K562 (cell line): ENCODE measurements around the gene MED13L. TPM values are rescaled to one million over a fixed set of nuclear protein-coding genes. Genes with fewer than 3 reads are reported as not detected.
A peak's percentile ranks its signal among the peaks of the same experiment; 100 is the strongest.

ENCODE experiments used
- ATAC-seq: fragments of 200-7000 bp; cut with Tn5 transposase; 3 replicates; pipeline ENCODE4 v1.9.1; 2020; ENCODE audit warnings: moderate library complexity
- BruUV-seq: library from RNA; stranded (reverse); fragments of 400-500 nt; replicated peaks from 2 replicates; lab custom pipeline; 2021; lab: Mats Ljungman, UMichigan
- CTCF ChIA-PET: fragments of 300-600 bp; formaldehyde crosslinking; extraction: SDS; loops from one replicate; lab custom pipeline; 2021; ENCODE audit warnings: low intra/inter-chr PET ratio; lab: Yijun Ruan, JAX
- POLR2A ChIA-PET: fragments of 300-600, 350-650 bp; sonication (Branson Sonifier 250); formaldehyde crosslinking; extraction: SDS; loops from one replicate; lab custom pipeline; 2021; ENCODE audit warnings: antibody characterized with exemption, inconsistent platforms; lab: Yijun Ruan, JAX
- DNase-seq, 4 experiments: peaks; one replicate each; pipeline versions ENCODE4 v3.0.0 to v3.0.0-alpha.2; 2011 to 2018; ENCODE audit warnings: low spot score in 3 of 4, mixed read lengths in 3 of 4; ENCODE audit errors: extremely low read depth in 1 of 4
- FAIRE-seq: peaks from 2 replicates; lab custom pipeline; 2011; peaks lifted over from hg19 to GRCh38; lab: Jason Lieb, UNC
- H2AFZ ChIP-seq: 2 replicates; pipeline ENCODE4 v1.6.0; 2011; ENCODE audit warnings: low read depth, low read length, control low read depth, inconsistent platforms
- H3K27ac ChIP-seq: fragments of 200-600 bp; 3 replicates; pipeline ENCODE4 v1.8.0; 2011; ENCODE audit warnings: low read depth, mild to moderate bottlenecking, control low read depth, inconsistent platforms, low read length, moderate library complexity, mixed read lengths; ENCODE audit errors: extremely low read depth
- H3K27me3 ChIP-seq, 2 experiments: fragments of 300-600 bp in 1 of 2; 2 replicates in 1 of 2; 3 replicates in 1 of 2; pipeline versions ENCODE4 v1.6.0 to v1.8.0; 2011; ENCODE audit warnings: inconsistent platforms in 2 of 2, low read length in 2 of 2, mild to moderate bottlenecking in 1 of 2, mixed read lengths in 1 of 2, moderate library complexity in 1 of 2; ENCODE audit not compliant: control insufficient read depth in 2 of 2, insufficient read depth in 2 of 2
- H3K36me3 ChIP-seq: fragments of 300-600 bp; 3 replicates; pipeline ENCODE4 v1.8.0; 2011; ENCODE audit warnings: mild to moderate bottlenecking, low read length, inconsistent platforms; ENCODE audit not compliant: control insufficient read depth, insufficient read depth
- H3K4me1 ChIP-seq, 2 experiments: fragments of 200-600 bp in 1 of 2; replicated peaks in 1 of 2; 2 replicates in 1 of 2; 3 replicates in 1 of 2; pipeline versions ENCODE4 v1.5.1 to v1.8.0; 2011; ENCODE audit warnings: inconsistent platforms in 2 of 2, low read length in 2 of 2, mild to moderate bottlenecking in 1 of 2, mixed read lengths in 1 of 2, moderate library complexity in 1 of 2; ENCODE audit not compliant: control insufficient read depth in 2 of 2, insufficient read depth in 2 of 2
- H3K4me2 ChIP-seq: 2 replicates; pipeline ENCODE4 v1.6.1; 2011; ENCODE audit warnings: low read length, control low read depth, inconsistent platforms, mixed read lengths; ENCODE audit not compliant: insufficient read depth
- H3K4me3 ChIP-seq: fragments of 200-600 bp; sonication (generic), shearing (Covaris generic); 2 replicates; pipeline ENCODE4 v1.5.1; 2016; ENCODE audit warnings: control low read depth, inconsistent platforms
- H3K79me2 ChIP-seq: fragments of 200-600 bp; 3 replicates; pipeline ENCODE4 v1.8.0; 2011; ENCODE audit warnings: low read length, inconsistent platforms; ENCODE audit not compliant: control insufficient read depth, insufficient read depth
- H3K9ac ChIP-seq, 2 experiments: 2 replicates each; pipeline versions ENCODE4 v1.6.0 to v1.6.1; 2011; ENCODE audit warnings: low read depth in 2 of 2, low read length in 2 of 2, control low read depth in 1 of 2, inconsistent platforms in 1 of 2, mild to moderate bottlenecking in 1 of 2, mixed read lengths in 1 of 2; ENCODE audit not compliant: insufficient read depth in 1 of 2
- H3K9me1 ChIP-seq: one replicate; pipeline ENCODE4 v1.6.0; 2011; ENCODE audit warnings: inconsistent platforms, mild to moderate bottlenecking, low read length, moderate library complexity; ENCODE audit not compliant: control insufficient read depth, insufficient read depth
- H3K9me3 ChIP-seq: replicated peaks from 2 replicates; pipeline ENCODE4 v1.5.1; 2011; ENCODE audit warnings: low read depth, low read length, inconsistent platforms; ENCODE audit not compliant: control insufficient read depth, insufficient read depth
- H4K20me1 ChIP-seq: replicated peaks from 2 replicates; pipeline ENCODE4 v1.6.1; 2011; ENCODE audit warnings: low read length, inconsistent platforms, mixed read lengths; ENCODE audit not compliant: control insufficient read depth, insufficient read depth
- CLOCK ChIP-seq: fragments of 250-450 bp; sonication (Bioruptor Pico); IDR thresholded peaks from 2 replicates; pipeline ENCODE4 v1.4.0; 2020; ENCODE audit warnings: mild to moderate bottlenecking, moderate library complexity, borderline replicate concordance
- FOXK2 ChIP-seq, 2 experiments: fragments of 450-650 bp; IDR thresholded peaks in 1 of 2; conservative IDR thresholded peaks in 1 of 2; 2 replicates each; pipeline ENCODE4 v1.6.1; 2016; ENCODE audit warnings: low read depth in 2 of 2, mild to moderate bottlenecking in 1 of 2
- HDAC6 ChIP-seq: IDR thresholded peaks from 2 replicates; pipeline ENCODE4 v1.6.1; 2012; ENCODE audit warnings: low read depth, mild to moderate bottlenecking, control low read depth, inconsistent platforms, low read length, moderate library complexity
- MYBL2 ChIP-seq, 2 experiments: fragments of 450-650 bp in 1 of 2; sonication (generic) in 1 of 2; formaldehyde crosslinking in 1 of 2; IDR thresholded peaks; 2 replicates each; pipeline versions ENCODE4 v1.6.1 to v1.8.1; 2017 to 2022; ENCODE audit warnings: borderline replicate concordance in 1 of 2, inconsistent platforms in 1 of 2, low read depth in 1 of 2, mild to moderate bottlenecking in 1 of 2, missing genetic modification reagents in 1 of 2, moderate library complexity in 1 of 2
- NFXL1 ChIP-seq: fragments of 450-650 bp; formaldehyde crosslinking; IDR thresholded peaks from 2 replicates; pipeline ENCODE4 v1.4.0; 2021; ENCODE audit warnings: mild to moderate bottlenecking
- PATZ1 ChIP-seq: fragments of 250-450 bp; sonication (Bioruptor Pico); IDR thresholded peaks from 2 replicates; pipeline ENCODE4 v1.5.0; 2020; ENCODE audit warnings: mild to moderate bottlenecking, borderline replicate concordance
- PHTF2 ChIP-seq: fragments of 250-450 bp; sonication (Bioruptor Pico); IDR thresholded peaks from 2 replicates; pipeline ENCODE4 v1.5.0; 2021; ENCODE audit warnings: mild to moderate bottlenecking
- POLR2A ChIP-seq: fragments of 450-650 bp; conservative IDR thresholded peaks from 2 replicates; pipeline ENCODE4 v1.6.1; 2016
- SMAD1 ChIP-seq: fragments of 150-350 bp; IDR thresholded peaks from 2 replicates; pipeline ENCODE4 v1.6.1; 2014; ENCODE audit warnings: low read length, low read depth; ENCODE audit not compliant: partially characterized antibody
- SOX6 ChIP-seq: fragments of 450-650 bp; IDR thresholded peaks from 2 replicates; pipeline ENCODE4 v1.6.1; 2014; ENCODE audit warnings: mild to moderate bottlenecking
- SRSF1 ChIP-seq: fragments of 200-400 bp; formaldehyde crosslinking; IDR thresholded peaks from 2 replicates; pipeline ENCODE4 v1.6.1; 2017; ENCODE audit warnings: mild to moderate bottlenecking, low read depth, low read length, moderate library complexity
- SUPT5H ChIP-seq: fragments of 450-650 bp; IDR thresholded peaks from 2 replicates; pipeline ENCODE4 v1.6.1; 2016
- TAF7 ChIP-seq: fragments of 450-650 bp; IDR thresholded peaks from 2 replicates; pipeline ENCODE4 v1.6.1; 2016; ENCODE audit warnings: missing genetic modification characterization, missing compliant biosample characterization
- WHSC1 ChIP-seq: IDR thresholded peaks from one replicate; pipeline ENCODE4 v1.6.1; 2012; ENCODE audit warnings: low read length, control low read depth, inconsistent platforms
- ZNF140 ChIP-seq: fragments of 250-450 bp; sonication (Bioruptor Pico); IDR thresholded peaks from 2 replicates; pipeline ENCODE4 v1.8.0; 2021; ENCODE audit warnings: moderate library complexity, mild to moderate bottlenecking, inconsistent platforms
- ZNF444 ChIP-seq: fragments of 250-450 bp; sonication (Bioruptor Pico); IDR thresholded peaks from 2 replicates; pipeline ENCODE4 v1.4.0; 2020; ENCODE audit warnings: mild to moderate bottlenecking, moderate library complexity
- ZNF507 ChIP-seq: conservative IDR thresholded peaks from 2 replicates; pipeline ENCODE4 v1.6.1; 2017; ENCODE audit warnings: missing genetic modification characterization, missing compliant biosample characterization
- ZNF511 ChIP-seq: sonication (generic); formaldehyde crosslinking; IDR thresholded peaks from 2 replicates; pipeline ENCODE4 v1.8.0; 2022; ENCODE audit warnings: mild to moderate bottlenecking, missing genetic modification reagents
- ZNF695 ChIP-seq: fragments of 450-650 bp; formaldehyde crosslinking; IDR thresholded peaks from 2 replicates; pipeline ENCODE4 v1.4.0; 2020; ENCODE audit warnings: mild to moderate bottlenecking, moderate library complexity
- WGBS: fragments of 100-300 bp; shearing (Covaris generic); methylation state at CpG from one replicate; pipeline ENCODE4 v1.1.6; 2016; ENCODE audit warnings: low coverage, mixed read lengths; ENCODE audit not compliant: insufficient coverage; ENCODE audit errors: missing lambda C conversion rate; 5-methylcytosine and 5-hydroxymethylcytosine counted together
- in situ Hi-C: fragments of 300-500 bp; cut with MboI; formaldehyde crosslinking; loops from 4 replicates; pipeline ENCODE4 v1.15.0; 2018; ENCODE audit warnings: inconsistent platforms, mixed read lengths
- intact Hi-C: fragments of 100-400 bp; cut with micrococcal nuclease; formaldehyde crosslinking; loops from 2 replicates; pipeline ENCODE4 v1.14.2; 2022
- polyA plus RNA-seq, 8 experiments: library from polyadenylated mRNA; depleted of rRNA in 4 of 8; stranded (reverse) in 5 of 8; unstranded in 3 of 8; fragments of >200 nt; fragmentation: Nextera tagmentation in 2 of 8; fragmentation: Illumina TruSeq in 1 of 8; extraction: Ambion mirVana in 2 of 8; extraction: Trizol in 1 of 8; gene quantifications; 2 replicates each; pipeline versions ENCODE4 v1.2.1 to v1.2.3, GENCODE V29; 2011 to 2014; ENCODE audit warnings: inconsistent platforms in 1 of 8, missing spikeins in 1 of 8
- total RNA-seq, 7 experiments: library from RNA; depleted of rRNA in 6 of 7; stranded (reverse); fragments of >200 nt in 6 of 7; fragmentation: Illumina TruSeq in 2 of 7; extraction: Trizol in 2 of 7; gene quantifications; 2 replicates each; pipeline versions ENCODE4 v1.2.1 to v1.2.3, GENCODE V29; 2011 to 2021; ENCODE audit warnings: low replicate concordance in 1 of 7

Gene MED13L
- total and polyA plus RNA-seq, 9 of the 15 experiments (the other 6 are each of a cell fraction or from before 2014, with no cell fraction given), result 13.4 to 90.3 (median 36.9) TPM

GRCh38 chr12:116245189-116245588, 32.3 kb downstream of the MED13L start:
- BruUV-seq, result no TSS peak
- ATAC-seq (peak; percentile 11; the same call in 2 of the 3 replicates), DNase-seq (no peak)
- Histone ChIP-seq H3K79me2 (peaks cover 96% of the 10 kb centered on the region), H3K4me1 (peaks cover 0 to 28% of the 10 kb centered on the region in 2 experiments; a peak in 4 of 5 replicates), H3K9me1 (peaks cover 6% of the 10 kb centered on the region), H3K9me3 (0 out of 2 replicates have a peak, but pooled peaks cover 2% of the 10 kb centered on the region), H3K9ac (no peak overlapping the region), H3K4me3 (no peak overlapping the region), H2AFZ (no peak overlapping the region), H3K4me2 (no peak overlapping the region), H3K27ac (no peak overlapping the region; the same call in 2 of the 3 replicates)
- 76% methylated on average over 2 of the region's 2 CpGs for WGBS
- intact Hi-C loops, result no loop called here
- POLR2A ChIA-PET, result interaction anchor here (0.6 to 1.9 kb wide), 5 partner anchors 9 to 118 kb away, joined by 3 to 5 read pairs (median 3); no protein-coding TSS in a partner anchor
- TF ChIP-seq ZNF507 (tag) (no peak), SUPT5H (no peak), CLOCK (CRISPR knock-in tag) (no peak), WHSC1 (no peak), SRSF1 (no peak), ZNF140 (CRISPR knock-in tag) (no peak), PHTF2 (CRISPR knock-in tag) (no peak), TAF7 (tag) (no peak), FOXK2 (conservative IDR thresholded peaks at IDR 0.05 in 1 of 2, IDR thresholded peaks at IDR 0.05 in 1 of 2; ENCODE audit: low read depth in 2 of 2) (no peak), POLR2A (no peak), ZNF511 (CRISPR knock-in tag) (no peak), SOX6 (no peak), ZNF444 (CRISPR knock-in tag) (no peak), PATZ1 (no peak), NFXL1 (CRISPR knock-in tag) (no peak), MYBL2 (IDR thresholded peaks at IDR 0.05; ENCODE audit: low read depth) (no peak), MYBL2 (CRISPR knock-in tag; IDR thresholded peaks at IDR 0.05; ENCODE audit: borderline replicate concordance) (no peak), ZNF695 (CRISPR knock-in tag) (no peak), SMAD1 (no peak), HDAC6 (no peak)
- TF ChIP-seq, all 486 proteins: peak for 0
- CTCF ChIA-PET, result no interaction called here
- no peak for FAIRE-seq
- Histone ChIP-seq H3K27me3 (no peaks in the 10 kb centered on the region), H3K36me3 (no peaks in the 10 kb centered on the region), H4K20me1 (peaks cover 7% of the 10 kb centered on the region; the same call in 1 of the 2 replicates)
- in situ Hi-C loops, result no loop called here
